Heart right ventricle (tissue), 16 donors: Measurements from ENCODE around the gene CUTA. TPM values are rescaled to one million over a fixed set of nuclear protein-coding genes. Genes with fewer than 3 reads are reported as not detected.
"Not testable (repeated sequence)": the region's sequence is repeated elsewhere in the genome, so short reads cannot be mapped to it uniquely, and the experiment has no call there.

Experiments used
- ATAC-seq, 8 donors: fragments of 200-7000 bp; cut with Tn5 transposase; one replicate each; pipeline ENCODE4 v1.9.1; 2020; ENCODE audit warnings: mild to moderate bottlenecking in 8 of 8, moderate library complexity in 8 of 8, moderate number of reproducible peaks in 1 of 8
- DNase-seq, 2 donors: peaks; one replicate each; pipeline ENCODE4 v3.0.0-alpha.2; 2020
- H3K27ac ChIP-seq, 10 donors: fragments of 200-600 bp; sonication (generic) in 2 of 10; one replicate each; pipeline versions ENCODE4 v1.5.0 to v1.8.0; 2020 to 2022; ENCODE audit warnings: mild to moderate bottlenecking in 3 of 10
- H3K27me3 ChIP-seq, 7 donors: fragments of 200-600 bp; one replicate each; pipeline ENCODE4 v1.8.0; 2021 to 2022; ENCODE audit warnings: mild to moderate bottlenecking in 2 of 7
- H3K36me3 ChIP-seq, 9 donors: fragments of 200-600 bp; sonication (generic) in 1 of 9; one replicate each; pipeline versions ENCODE4 v1.5.0 to v1.8.0; 2020 to 2022; ENCODE audit warnings: mild to moderate bottlenecking in 2 of 9
- H3K4me1 ChIP-seq, 9 donors: fragments of 200-600 bp; sonication (generic) in 1 of 9; one replicate each; pipeline versions ENCODE4 v1.5.0 to v1.8.0; 2020 to 2022; ENCODE audit warnings: mild to moderate bottlenecking in 4 of 9
- H3K4me3 ChIP-seq, 10 donors: fragments of 200-600 bp; sonication (generic) in 2 of 10; one replicate each; pipeline versions ENCODE4 v1.5.0 to v1.8.0; 2020 to 2022; ENCODE audit warnings: mild to moderate bottlenecking in 7 of 10, moderate library complexity in 2 of 10
- H3K9me3 ChIP-seq, 11 donors: fragments of 200-600 bp in 10 of 11; sonication (generic) in 2 of 11; one replicate each; pipeline versions ENCODE4 v1.5.0 to v1.8.0; 2013 to 2022; ENCODE audit warnings: mild to moderate bottlenecking in 2 of 11, control low read depth in 1 of 11, moderate library complexity in 1 of 11
- CTCF ChIP-seq, 9 donors: fragments of 200-600 bp; sonication (generic) in 2 of 9; IDR thresholded peaks; one replicate each; pipeline versions ENCODE4 v1.5.0 to v1.8.0; 2021 to 2022; ENCODE audit warnings: antibody characterized with exemption in 9 of 9, mild to moderate bottlenecking in 5 of 9, moderate library complexity in 1 of 9
- WGBS, 2 donors: extraction: QIAGEN DNeasy Blood & Tissue Kit; methylation state at CpG; one replicate each; pipeline ENCODE4 v1.1.7; 2013; ENCODE audit warnings: inconsistent platforms in 1 of 2; 5-methylcytosine and 5-hydroxymethylcytosine counted together
- intact Hi-C, 10 donors: fragments of 100-400 bp; cut with DNase I; formaldehyde crosslinking; loops; one replicate each; pipeline versions ENCODE4 v1.11.1 to v1.14.2; 2022
- polyA plus RNA-seq, 2 donors: library from polyadenylated mRNA; stranded (reverse); fragments of 200-250 nt; gene quantifications; one replicate each; pipeline ENCODE4 v1.2.3, GENCODE V29; 2013
- total RNA-seq, 10 donors: library from RNA; stranded (reverse); fragmentation: NEBNext Ultra II Directional in 3 of 10; extraction: Animal tissue kit (Norgen Biotek cat#: 25700) in 3 of 10; gene quantifications; one replicate each; pipeline versions ENCODE4 v1.2.1 to v1.2.4, GENCODE V29; 2021 to 2023
- donor health status: Arrhythmogenic right ventricular cardiomyopathy.
- donor health status: ischemic (EF 13 %, LVEDD 7.1; RV severe dilation, severe dysfunction).
- donor health status: healthy with polysubstance abuse.
- donor health status: DM: no; HTN: yes; CAD: no.
- donor health status: DM: no; HTN: no; CAD: no.
- donor health status: ischemic (EF 25% LVEDD 6.9; RV normal size, moderate dysfunction).
- donor health status: ischemic (EF 25% LVEDD 5.7; RV mildly dilated, moderate dysfunction).
- donor health status: healthy.
- donor health status: DM: yes; HTN: yes; CAD: no.
- donor health status: Ischemic cardiomyopathy.
- donor health status: ischemic (EF 35%, LVEDD 5.7; RV mildly dilated, moderate dysfunction).
- donor health status: nonischemic (EF 11% LVEDD 7.7; RV severe dilation, severe dysfunction).
- donor health status: DM: yes; HTN: yes; CAD: no.
- donor health status: PGD.
- donor health status: ischemic (EF 29% LVEDD 5.4; RV normal size, mild dysfunction).
- donor health status: nonischemic (EF 23%, LVEDD 6.1; RV moderate dilation, normal function).

Gene CUTA
- total and polyA plus RNA-seq, 12 donors, result 94.7 to 161 (median 114) TPM

- no peak for TF ChIP-seq CTCF (IDR thresholded peaks at IDR 0.05)
- DNase-seq, result peak; percentile 27 to 78
- WGBS, 2 donors, result 32 to 34% methylated on average over 9 of the region's 9 CpGs
- H3K36me3 ChIP-seq, result no peaks in the 10 kb centered on the region
- H3K4me3 ChIP-seq, result no peak overlapping the region
- no peaks in the 10 kb centered on the region for H3K27me3 ChIP-seq
- H3K27ac ChIP-seq, result peak overlapping the region in 8 of 10 donors; percentile 6 to 83 (median 28)
- H3K4me1 ChIP-seq, result peaks cover 0 to 49% (median 13%) of the 10 kb centered on the region in 9 donors
- H3K9me3 ChIP-seq, result no peaks in the 10 kb centered on the region
- ATAC-seq, result peak; percentile 67 to 95 (median 90)
- intact Hi-C loops, result no loop called here
Measured at GRCh38 chr6:33375143-33375671, 42.7 kb downstream of the CUTA start.

DNA sequence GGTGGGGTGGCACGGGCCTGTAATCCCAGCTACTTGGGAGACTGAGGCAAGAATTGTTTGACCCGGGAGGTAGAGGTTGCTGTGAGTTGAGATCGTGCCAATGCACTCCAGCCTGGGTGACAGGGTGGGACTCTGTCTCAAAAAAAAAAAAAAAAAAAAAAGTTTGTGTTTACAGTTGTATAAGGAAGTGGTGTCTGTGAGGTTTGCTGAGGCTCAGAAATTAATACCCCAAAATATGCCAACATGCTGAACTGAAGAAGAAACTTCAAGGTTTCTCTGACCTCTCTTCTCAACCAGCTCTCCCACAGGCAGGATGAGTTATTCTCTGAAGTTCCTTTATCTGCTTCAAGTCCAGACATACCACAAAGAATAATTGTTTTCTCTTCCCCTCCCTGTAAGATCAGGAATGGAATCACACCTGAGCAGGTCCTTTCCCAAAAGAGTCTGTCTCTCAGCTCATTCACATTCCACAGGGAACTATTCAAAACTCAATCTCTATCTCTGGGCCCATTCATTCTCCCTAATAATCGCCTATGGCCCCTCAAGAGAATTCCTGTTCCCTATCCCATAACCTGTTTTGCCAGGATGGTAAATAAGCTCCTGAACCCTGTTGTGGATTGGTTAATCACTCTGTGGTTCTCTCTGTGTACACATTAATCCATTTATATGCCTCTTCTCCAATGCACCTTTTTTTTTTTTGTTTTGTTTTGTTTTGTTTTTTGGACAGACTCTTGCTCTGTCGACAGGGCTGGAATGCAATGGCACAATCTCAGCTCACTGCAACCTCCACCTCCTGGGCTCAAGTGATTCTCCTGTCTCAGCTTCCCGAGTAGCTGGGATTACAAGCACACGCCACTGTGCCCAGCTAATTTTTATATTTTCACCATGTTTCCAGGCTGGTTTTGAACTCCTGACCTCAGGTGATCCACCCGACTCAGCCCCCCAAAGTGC is 43.7 kb downstream of the CUTA start:
- H3K4me3 ChIP-seq, result no peak overlapping the region
- peak overlapping the region in 4 of 10 donors; percentile 20 to 83 (median 44) for H3K27ac ChIP-seq
- no peaks in the 10 kb centered on the region for H3K27me3 ChIP-seq
- 73 to 76% methylated on average over 8 of the region's 8 CpGs for whole genome bisulfite sequencing, 2 donors
- no peak for DNase-seq
- no peak for TF ChIP-seq CTCF (IDR thresholded peaks at IDR 0.05)
- peaks cover 0 to 49% (median 13%) of the 10 kb centered on the region in 9 donors for H3K4me1 ChIP-seq
- H3K9me3 ChIP-seq, result no peaks in the 10 kb centered on the region
- ATAC-seq, result no peak
- intact Hi-C loops, result no loop called here
- no peaks in the 10 kb centered on the region for H3K36me3 ChIP-seq

DNA sequence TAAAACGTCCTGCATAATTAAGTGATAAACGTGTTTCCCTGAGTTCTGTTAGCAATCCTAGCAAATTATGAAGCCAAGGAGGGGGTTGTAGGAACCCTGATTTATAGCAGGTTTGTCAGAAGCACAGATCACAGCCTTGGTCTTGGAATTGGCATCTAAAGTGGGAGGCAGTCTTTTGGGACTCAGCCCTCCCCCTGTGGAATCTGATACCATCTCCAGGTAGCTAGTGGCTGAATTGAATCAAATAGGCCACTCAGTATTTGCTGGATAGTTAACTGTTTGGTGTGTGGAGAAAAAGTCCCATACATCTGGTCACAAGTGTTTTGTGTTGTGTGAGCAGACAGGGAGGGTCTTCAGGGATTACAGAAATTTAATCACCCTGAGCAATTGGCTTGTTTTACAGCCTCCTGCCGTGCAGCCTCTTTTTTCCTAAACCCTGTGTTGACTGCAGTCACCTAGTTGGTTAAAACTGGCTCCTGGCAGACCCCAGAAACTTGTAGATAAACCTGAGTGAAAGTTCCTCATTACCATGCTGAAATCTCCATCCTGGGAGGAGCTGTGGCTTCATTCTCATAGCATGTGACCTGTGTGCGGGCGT is 45.3 kb downstream of the CUTA start:
- H3K9me3 ChIP-seq, result no peaks in the 10 kb centered on the region
- H3K27me3 ChIP-seq, result no peaks in the 10 kb centered on the region
- H3K27ac ChIP-seq, result no peak overlapping the region
- DNase-seq, result no peak
- ATAC-seq, result no peak
- WGBS, 2 donors, result 51 to 52% methylated on average over 5 of the region's 5 CpGs
- no peak for TF ChIP-seq CTCF (IDR thresholded peaks at IDR 0.05)
- no peak overlapping the region for H3K4me3 ChIP-seq
- intact Hi-C loops, result no loop called here
- H3K36me3 ChIP-seq, result no peaks in the 10 kb centered on the region
- H3K4me1 ChIP-seq, result peaks cover 0 to 48% (median 13%) of the 10 kb centered on the region in 9 donors

DNA sequence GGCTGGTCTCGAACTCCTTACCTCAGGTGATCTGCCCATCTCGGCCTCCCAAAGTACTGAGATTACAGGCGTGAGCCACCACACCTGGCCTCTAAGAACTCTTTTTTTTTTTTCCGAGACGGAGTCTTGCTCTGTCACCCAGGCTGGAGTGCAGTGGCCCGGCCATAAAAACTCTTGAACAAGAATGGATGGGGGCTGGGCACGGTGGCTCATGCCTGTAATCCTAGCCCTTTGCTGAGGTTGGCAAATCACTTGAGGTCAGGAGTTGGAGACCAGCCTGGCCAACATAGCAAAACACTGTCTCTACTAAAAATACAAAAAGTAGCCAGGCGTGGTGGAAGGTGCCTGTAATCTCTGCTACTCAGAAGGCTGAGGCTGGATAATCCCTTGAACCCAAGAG is 46.0 kb downstream of the CUTA start:
- H3K4me1 ChIP-seq, result peaks cover 0 to 40% (median 13%) of the 10 kb centered on the region in 9 donors
- WGBS, 2 donors, result 94% methylated on average over 8 of the region's 8 CpGs
- DNase-seq, H3K27ac ChIP-seq, H3K27me3 ChIP-seq, H3K9me3 ChIP-seq, H3K36me3 ChIP-seq, intact Hi-C loops, ATAC-seq, H3K4me3 ChIP-seq: not testable (repeated sequence)

DNA sequence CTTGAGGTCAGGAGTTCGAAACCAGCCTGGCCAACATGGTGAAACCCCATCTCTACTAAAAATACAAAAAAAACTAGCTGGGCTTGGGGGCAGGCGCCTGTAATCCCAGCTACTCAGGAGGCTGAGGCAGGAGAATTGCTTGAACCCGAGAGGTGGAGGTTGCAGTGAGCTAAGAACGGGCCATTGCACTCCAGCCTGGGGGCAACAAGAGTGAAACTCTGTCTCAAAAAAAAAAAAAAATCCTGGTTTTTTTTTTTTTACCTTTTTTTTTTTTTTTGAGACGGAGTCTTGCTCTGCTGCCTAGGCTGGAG is 50.2 kb downstream of the CUTA start:
- H3K36me3 ChIP-seq, ATAC-seq, intact Hi-C loops, H3K27ac ChIP-seq, H3K9me3 ChIP-seq, DNase-seq, H3K4me3 ChIP-seq, H3K27me3 ChIP-seq, H3K4me1 ChIP-seq: not testable (repeated sequence)
- WGBS, 2 donors, result 88 to 92% methylated on average over 4 to 5 of the region's 5 CpGs
